Kidney epithelial cell (primary cell): ENCODE measurements around the gene PDE4B. TPM values are rescaled to one million over a fixed set of nuclear protein-coding genes. Genes with fewer than 3 reads are reported as not detected.

Experiments
- DNase-seq: peaks from one replicate; pipeline ENCODE4 v3.0.0-alpha.2; 2010; ENCODE audit warnings: low read depth
- H3K27me3 ChIP-seq: 2 replicates; pipeline ENCODE4 v1.6.0; 2011; ENCODE audit warnings: low read length; ENCODE audit not compliant: control insufficient read depth, insufficient read depth
- H3K36me3 ChIP-seq: 2 replicates; pipeline ENCODE4 v1.5.1; 2011; ENCODE audit warnings: low read length; ENCODE audit not compliant: control insufficient read depth, insufficient read depth
- H3K4me3 ChIP-seq: 2 replicates; pipeline ENCODE4 v1.5.1; 2011; ENCODE audit warnings: low read depth, mild to moderate bottlenecking, control low read depth, low read length
- total RNA-seq: library from RNA; depleted of rRNA; stranded (reverse); fragments of >200 nt; gene quantifications from 2 replicates; pipeline ENCODE4 v1.2.3, GENCODE V29; 2015
- TF ChIP-seq, protein P1 (sequence below): IDR thresholded peaks from 2 replicates; pipeline ENCODE4 v1.5.1; 2011; ENCODE audit warnings: mild to moderate bottlenecking, moderate library complexity, low read length, control low read depth, inconsistent platforms; ENCODE audit not compliant: insufficient read depth, poor library complexity, severe bottlenecking

Gene PDE4B
- total RNA-seq, 1 donor from 2014 or later: 0.33 TPM

GRCh38 chr1:66359269-66359668 lies 566.6 kb downstream of the PDE4B start:
- Histone ChIP-seq H3K4me3 (no peak overlapping the region), H3K36me3 (no peaks in the 10 kb centered on the region), H3K27me3 (no peaks in the 10 kb centered on the region)
- DNase-seq: no peak
- TF ChIP-seq, protein P1, sequence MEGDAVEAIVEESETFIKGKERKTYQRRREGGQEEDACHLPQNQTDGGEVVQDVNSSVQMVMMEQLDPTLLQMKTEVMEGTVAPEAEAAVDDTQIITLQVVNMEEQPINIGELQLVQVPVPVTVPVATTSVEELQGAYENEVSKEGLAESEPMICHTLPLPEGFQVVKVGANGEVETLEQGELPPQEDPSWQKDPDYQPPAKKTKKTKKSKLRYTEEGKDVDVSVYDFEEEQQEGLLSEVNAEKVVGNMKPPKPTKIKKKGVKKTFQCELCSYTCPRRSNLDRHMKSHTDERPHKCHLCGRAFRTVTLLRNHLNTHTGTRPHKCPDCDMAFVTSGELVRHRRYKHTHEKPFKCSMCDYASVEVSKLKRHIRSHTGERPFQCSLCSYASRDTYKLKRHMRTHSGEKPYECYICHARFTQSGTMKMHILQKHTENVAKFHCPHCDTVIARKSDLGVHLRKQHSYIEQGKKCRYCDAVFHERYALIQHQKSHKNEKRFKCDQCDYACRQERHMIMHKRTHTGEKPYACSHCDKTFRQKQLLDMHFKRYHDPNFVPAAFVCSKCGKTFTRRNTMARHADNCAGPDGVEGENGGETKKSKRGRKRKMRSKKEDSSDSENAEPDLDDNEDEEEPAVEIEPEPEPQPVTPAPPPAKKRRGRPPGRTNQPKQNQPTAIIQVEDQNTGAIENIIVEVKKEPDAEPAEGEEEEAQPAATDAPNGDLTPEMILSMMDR: no peak

DNA sequence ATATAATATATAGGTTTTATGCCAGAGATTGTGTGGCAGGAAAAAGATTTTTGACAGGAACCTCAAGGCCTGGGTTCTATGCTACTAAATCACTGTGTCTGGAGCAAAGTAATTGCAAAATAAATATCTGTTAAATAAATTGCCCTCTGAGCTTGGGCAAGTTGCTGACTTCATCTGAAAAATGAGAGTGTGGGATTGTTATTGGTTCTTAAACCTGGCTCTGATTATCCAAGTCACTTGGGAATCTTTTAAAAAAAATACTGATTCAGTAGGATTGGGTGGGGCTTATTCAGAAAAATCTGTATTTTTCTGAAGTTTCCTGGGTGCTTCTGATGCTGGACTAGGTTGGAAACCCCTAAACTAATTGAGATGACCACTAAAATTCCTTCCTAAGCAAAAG lies 567.1 kb downstream of the PDE4B start:
- no peaks in the 10 kb centered on the region for H3K27me3 ChIP-seq
- TF ChIP-seq, protein P1: no peak
- H3K36me3 ChIP-seq: no peaks in the 10 kb centered on the region
- no peak overlapping the region for H3K4me3 ChIP-seq
- DNase-seq: no peak

DNA sequence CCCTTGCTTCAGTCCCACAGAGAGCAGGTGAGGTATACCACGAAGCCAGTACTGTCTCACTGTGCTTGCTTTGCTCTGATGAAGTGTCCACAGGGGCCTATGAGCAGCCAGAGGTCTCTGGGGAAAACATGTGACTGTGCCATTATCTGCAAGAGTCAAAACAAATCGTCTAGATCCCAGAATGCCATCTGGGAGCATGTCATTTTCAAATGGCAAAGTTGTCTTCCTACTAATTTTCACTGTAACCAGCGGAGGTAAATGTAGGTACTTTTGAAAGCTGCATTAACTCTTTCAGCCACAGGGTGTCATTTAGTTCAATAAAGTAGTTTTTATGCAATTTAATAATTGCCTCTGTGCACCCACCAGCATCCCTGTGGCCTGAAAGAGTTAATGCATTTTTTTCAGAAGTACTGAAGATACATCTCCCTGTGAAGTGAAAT lies 567.6 kb downstream of the PDE4B start:
- Histone ChIP-seq H3K36me3 (no peaks in the 10 kb centered on the region), H3K4me3 (no peak overlapping the region), H3K27me3 (no peaks in the 10 kb centered on the region)
- no peak for DNase-seq
- TF ChIP-seq, protein P1: no peak

DNA sequence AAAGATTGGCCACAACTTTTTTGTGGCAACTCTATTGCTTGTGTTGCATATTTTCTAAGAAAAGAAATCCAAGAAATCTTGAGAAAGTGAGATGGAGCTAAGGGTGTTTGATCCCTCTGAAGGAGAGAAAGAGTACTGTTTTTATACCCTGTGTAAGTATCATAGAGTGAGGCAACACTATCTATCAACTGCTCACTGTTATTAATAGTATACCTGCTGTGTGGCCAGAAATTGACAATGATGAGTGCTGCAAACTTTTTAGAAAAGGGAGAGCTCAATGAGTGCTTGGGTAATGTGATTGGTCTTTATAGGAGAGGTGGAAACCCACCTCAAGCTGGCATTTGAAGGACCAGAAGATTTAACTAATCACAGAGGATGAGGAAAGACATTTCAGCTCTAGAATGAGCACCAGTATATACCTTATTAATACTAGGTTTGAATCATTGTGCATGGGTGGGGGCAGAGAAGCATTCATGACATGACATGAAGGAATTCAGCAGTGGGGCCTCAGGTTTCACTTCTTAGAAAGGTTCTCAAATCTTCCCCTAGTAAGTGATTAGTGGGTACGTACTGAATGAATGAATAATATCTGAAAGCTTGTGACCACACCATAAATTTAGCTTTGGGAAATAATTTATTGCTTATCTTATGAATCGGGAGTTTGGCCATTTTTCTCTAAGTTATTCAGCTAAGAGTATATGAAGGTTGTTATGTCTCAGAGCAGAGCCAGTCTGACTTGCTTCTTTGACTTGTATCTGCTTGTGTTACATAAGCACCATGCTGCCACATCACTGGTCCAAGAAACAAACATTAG lies 572.1 kb downstream of the PDE4B start:
- no peak for DNase-seq
- TF ChIP-seq, protein P1: no peak
- H3K4me3 ChIP-seq: no peak overlapping the region
- no peaks in the 10 kb centered on the region for H3K36me3 ChIP-seq
- no peaks in the 10 kb centered on the region for H3K27me3 ChIP-seq

GRCh38 chr1:66365635-66366034 lies 572.9 kb downstream of the PDE4B start:
- DNase-seq: no peak
- no peak overlapping the region for H3K4me3 ChIP-seq
- H3K27me3 ChIP-seq: no peaks in the 10 kb centered on the region
- no peaks in the 10 kb centered on the region for H3K36me3 ChIP-seq
- TF ChIP-seq, protein P1: no peak

GRCh38 chr1:66366634-66367033 lies 573.9 kb downstream of the PDE4B start:
- no peak for DNase-seq
- TF ChIP-seq, protein P1: no peak
- H3K36me3 ChIP-seq: no peaks in the 10 kb centered on the region
- H3K27me3 ChIP-seq: no peaks in the 10 kb centered on the region
- H3K4me3 ChIP-seq: no peak overlapping the region
